ENCODE data around the gene DEXI.

- TF ChIP-seq POLR2A (conservative IDR thresholded peaks at IDR 0.05) (no peak), POLR2AphosphoS5 (IDR thresholded peaks at IDR 0.05; ENCODE audit: control insufficient read depth, insufficient read depth, low read depth, low read length) (no peak), RUNX1 (IDR thresholded peaks at IDR 0.05; ENCODE audit: low read depth) (no peak), ZBTB43 (CRISPR knock-in tag; IDR thresholded peaks at IDR 0.05) (no peak), HOXB6 (CRISPR knock-in tag; IDR thresholded peaks at IDR 0.05; ENCODE audit: borderline replicate concordance) (no peak), CBX5 (IDR thresholded peaks at IDR 0.05; ENCODE audit: borderline replicate concordance, low read depth) (no peak), CTCF (IDR thresholded peaks at IDR 0.05 in 2 of 3, conservative IDR thresholded peaks at IDR 0.05 in 1 of 3; ENCODE audit: insufficient read depth in 2 of 3, low read depth in 1 of 3, low read length in 3 of 3) (no peak), PREB (CRISPR knock-in tag; IDR thresholded peaks at IDR 0.05) (no peak)
Observed at GRCh38 chr16:10945065-10945787, 3.0 kb upstream of the DEXI start.

All from K562 (cell line).